CD4-positive, alpha-beta T cell treated with Interleukin-21 for 1 hour (primary cell): ENCODE data around the gene SP140.
"Not testable (repeated sequence)": the region's sequence is repeated elsewhere in the genome, so short reads cannot be mapped to it uniquely, and the experiment has no call there.

Experiments used
- DNase-seq: peaks from one replicate; pipeline ENCODE4 v3.0.0-alpha.2; 2020

SP140 gene

DNA sequence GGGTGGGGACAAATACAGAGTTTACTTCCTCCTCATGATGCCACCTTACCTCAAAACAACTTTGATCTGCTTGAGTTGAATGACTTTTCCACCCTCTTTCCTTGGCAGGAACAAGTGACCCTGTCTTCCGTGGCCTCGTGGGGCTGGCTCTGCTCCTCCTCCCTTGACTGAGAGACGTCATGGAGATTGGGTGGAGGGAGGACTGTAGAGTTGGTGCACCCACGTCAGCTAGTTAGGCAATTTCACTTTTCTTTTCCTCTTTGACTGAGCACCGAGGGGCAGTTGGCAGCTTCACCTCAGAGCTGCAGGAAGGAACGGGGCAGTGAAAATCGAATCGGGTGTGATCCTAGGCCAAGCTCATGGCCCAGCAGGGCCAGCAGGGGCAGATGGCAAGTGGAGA is at the start of gene SP140:
SP140 (plus strand) TSS at position 251 of the 400 bp plus-strand sequence; CDS start at position 360, 109 bp downstream.
- peak; percentile 92 for DNase-seq

DNA sequence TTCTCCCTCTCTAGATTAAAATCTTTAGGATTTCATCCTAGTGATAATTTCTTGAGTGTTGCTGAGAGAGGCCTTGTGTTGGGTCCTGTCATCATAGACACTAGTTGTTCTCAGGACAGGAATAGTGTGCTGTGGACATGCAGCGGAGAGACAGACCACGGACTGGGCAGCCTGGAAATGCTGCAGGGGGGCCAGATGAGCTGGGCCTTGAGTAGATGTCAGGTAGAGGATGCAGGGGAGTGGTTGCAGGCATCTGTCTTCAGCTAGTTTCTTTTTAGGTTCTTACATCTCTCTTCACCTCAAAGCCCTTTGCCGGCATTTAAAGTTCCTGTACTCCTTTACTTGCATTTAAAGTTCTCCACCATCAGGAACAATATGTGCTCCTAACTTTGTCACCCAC is 48.5 kb upstream of the SP140 start:
- no peak for DNase-seq

DNA sequence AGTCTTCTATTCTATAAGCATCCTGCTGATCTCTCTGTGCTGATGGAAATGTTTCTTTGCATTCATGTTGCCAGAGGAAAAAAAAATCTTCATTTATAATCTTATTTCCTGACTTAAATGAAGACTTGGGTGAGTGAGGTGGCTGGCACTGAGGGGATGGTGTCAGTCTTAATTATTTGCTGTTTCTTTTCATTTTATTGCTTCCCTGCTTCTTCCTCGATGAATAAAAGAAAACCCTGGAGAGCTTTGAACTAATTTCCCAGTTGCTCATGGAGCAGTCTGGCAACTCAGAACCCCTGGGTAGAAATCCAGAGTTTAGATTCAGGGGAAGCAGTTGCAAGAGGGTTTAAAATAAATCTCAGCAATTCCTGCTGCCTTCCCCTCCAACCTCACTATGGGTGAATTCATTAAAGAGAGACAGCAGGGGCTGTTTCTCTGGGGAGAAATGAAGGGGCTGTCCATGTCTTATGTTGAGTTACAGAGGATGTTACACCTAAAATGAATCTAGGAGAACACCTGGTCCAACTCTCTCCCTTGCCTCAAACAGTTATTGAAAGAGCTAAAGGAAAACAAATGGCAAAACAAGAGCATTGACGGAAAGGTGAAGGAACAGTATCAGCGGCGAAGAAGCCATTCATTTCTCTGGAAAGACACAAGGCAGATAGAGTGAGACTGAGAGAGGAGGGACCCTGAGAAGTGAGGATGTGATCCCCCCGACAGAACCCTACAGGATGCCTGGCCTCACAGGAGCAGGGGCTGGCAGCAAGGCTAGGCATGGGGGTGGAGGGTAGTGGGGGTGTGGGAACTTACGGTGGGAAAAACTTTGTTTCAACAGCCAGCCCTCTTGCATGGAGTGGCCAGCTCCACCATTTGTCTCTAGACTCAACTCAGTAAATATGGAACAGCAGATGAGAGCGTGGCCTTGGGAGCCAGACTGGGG is 46.7 kb upstream of the SP140 start:
- no peak for DNase-seq

DNA sequence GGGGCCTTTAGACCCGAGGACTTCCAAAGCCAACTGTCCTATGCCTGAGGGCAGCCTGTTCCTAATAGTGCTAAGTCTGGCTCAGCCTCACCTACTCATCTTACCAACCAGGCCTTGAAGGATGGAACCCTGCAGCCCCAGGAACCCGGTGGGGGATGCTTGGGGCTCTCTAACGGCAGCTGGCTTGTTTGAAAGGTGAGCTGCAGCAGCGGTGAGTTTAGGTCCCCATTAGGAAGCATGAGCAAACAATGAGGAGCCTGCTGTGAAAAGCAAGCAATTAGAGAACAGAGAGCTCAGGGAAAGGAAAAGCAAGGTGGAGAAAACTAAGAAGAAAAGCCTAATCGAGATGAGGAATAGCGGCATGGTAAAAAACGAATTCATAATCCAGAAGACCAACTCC is 45.6 kb upstream of the SP140 start:
- DNase-seq = no peak

DNA sequence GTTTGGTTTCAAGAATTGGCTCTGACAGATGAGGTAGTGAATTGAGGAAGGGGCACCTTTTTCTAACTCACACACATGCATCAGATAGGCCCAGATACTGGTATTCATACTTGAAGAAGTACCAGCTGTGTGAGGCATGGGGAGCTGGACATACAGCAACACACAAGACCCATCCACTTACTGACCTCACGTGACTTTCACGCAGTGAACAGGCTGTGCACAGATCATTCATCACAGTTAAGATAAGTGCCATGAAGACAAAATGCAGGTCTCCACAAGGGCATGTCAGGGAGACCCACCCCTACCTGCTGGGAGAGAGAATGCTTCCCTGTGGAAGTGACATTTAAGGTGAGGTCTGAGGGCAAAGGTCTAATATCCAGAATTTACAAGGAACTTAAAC is 44.3 kb upstream of the SP140 start:
- no peak for DNase-seq

DNA sequence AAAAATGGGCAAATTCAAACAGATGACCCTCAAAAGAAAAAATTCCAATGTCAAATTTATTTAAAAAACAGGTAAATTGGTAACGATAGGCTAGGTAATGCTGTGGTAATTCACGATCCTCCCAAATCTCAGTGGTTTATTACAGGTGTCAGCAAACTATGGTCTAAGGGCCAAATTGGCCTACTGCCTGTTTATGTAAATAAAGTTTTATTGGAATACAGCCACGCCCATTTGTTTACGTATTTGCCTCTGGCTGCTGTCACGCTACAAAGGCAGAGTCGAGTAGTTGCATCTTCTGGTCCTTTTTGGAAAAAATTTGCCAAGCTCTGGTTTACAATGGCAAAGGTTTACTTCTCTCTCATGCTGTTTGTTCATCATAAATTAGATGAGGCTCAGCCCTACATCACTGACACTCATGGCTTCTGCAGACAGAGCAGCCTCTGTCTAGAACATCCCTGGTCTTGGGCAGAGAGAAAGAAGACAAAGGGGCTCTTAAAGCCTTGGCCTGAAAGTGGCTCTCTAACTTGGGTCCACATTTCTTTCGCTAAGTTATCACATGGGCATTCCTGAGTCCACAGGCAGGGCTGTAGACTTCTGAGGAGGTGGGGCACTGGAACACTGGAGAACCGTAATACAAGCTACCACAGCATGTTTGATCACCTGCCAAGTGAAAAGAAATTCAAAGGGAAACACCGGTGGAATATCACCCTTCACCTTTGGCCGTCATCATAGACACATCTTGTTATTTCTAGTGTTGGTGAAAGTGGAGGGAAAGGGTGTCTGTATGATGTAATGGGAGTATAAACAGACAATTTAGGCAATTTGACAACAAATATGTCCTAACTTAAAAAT is 40.6 kb upstream of the SP140 start:
- DNase-seq = no peak

DNA sequence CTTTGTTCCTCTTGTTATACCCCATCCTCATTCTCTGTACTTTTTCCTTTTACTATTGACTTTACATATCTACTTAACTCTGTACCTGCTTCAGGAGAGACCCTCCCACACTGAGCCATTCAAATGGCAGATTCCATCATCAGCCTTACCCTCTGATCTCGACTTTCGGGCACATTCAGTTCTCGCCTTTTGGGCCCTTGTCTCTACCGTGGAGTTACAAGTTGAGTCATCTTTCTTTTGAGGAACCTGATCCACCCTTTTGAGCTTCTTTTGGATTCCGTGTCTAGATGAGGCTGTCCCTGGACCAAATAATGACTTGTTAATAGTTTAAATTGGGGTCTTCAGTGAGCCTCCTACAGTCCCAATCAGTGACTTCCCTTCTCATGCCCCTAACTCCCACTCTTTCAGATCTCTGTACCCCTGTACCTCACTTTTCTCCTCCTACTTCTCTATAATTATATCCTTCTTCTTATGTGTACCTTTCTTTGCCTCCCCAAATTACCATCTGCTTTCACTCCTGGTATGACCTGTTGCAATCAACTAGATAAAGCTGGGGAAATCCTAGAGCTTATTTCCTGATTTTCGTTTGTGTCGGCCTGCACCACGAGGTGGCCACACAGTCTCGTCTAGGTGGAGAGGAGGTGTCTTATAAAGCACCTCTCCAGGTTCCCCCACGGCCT is 23.0 kb upstream of the SP140 start:
- DNase-seq = peak; percentile 50

DNA sequence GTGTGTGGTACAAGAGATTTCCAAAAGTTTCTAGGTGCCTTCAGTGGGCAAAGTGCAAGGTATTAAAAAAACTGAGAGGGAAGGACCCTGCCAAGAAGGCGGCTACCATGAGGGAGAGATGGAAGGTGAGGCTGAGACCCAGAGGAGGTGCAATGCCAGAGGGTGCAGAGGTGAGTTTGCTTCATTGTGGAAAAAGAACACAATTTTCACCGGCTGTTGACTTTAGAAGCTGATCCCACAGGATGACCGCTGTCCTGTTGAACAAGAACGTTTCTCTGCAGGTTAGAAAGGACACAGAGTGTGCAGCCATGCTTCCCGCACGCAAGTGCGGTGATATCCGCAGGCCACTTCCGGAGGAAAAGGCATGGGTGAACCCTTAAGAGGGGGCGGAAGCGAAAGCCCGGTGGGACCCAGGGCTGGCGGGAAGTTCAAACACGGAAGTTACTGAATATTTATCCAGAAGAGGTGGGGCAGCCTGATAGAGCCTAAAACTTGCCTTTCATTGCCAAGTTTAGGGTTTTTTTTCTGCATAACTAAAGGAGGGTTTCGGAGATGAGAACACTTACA is 22.3 kb upstream of the SP140 start:
- peak; percentile 40 for DNase-seq

DNA sequence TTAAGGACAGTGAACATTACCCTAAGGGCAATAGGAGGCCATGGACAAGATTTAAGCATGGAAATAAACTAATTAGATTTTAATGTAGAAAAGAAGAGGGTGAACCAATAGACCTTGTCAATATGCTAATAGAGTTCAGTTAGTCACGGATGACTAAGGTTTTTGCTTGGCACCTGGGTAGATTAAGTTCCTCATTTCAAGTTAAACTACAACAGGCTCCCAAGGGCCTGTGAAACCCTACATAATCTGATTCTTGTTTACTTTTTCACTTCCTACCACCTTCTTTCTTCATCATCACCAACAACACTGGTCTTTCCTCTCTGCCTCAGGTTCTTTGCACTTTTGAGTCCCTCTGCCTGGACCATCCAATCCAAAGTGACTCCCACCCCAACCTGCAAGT is 20.5 kb upstream of the SP140 start:
- DNase-seq = no peak

DNA sequence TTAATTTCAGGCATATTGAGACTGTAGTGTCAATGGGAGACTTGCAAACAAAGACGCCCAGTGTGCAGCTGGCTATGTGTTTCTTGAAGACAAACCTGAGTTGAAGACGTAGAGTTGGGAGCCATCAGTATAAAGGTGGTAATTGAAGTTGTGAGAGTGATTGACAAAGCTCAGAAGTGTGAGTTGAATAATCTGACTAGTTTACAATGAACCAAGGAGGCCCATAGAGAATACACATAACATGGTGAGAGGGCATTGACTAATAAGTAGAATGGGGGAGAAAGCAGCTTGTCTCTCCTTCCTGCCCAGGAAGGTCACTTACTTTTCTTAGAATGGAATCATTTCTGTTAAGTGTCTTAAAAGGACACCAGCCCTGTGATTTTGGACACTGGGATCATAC is 19.8 kb upstream of the SP140 start:
- DNase-seq = no peak

DNA sequence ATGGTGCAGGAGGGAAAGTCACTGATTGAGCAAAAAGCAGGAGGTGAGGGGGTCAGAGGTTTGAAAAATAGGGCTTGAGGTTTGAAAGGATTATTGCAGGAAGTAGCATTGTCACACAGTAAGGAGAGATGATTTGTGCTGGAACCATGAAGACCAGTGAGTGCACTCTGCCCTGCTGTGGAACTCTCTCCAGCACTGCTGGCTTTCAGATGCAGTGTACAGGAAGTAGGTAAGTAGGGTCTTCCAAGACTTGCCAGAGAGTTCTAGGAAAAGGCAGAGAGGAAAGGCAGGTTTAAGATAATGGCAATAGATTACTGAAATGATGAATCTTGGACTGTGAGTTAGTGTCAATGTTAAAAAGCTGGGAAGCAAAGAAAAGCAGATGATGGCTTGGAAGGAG is 17.0 kb upstream of the SP140 start:
- DNase-seq = no peak

DNA sequence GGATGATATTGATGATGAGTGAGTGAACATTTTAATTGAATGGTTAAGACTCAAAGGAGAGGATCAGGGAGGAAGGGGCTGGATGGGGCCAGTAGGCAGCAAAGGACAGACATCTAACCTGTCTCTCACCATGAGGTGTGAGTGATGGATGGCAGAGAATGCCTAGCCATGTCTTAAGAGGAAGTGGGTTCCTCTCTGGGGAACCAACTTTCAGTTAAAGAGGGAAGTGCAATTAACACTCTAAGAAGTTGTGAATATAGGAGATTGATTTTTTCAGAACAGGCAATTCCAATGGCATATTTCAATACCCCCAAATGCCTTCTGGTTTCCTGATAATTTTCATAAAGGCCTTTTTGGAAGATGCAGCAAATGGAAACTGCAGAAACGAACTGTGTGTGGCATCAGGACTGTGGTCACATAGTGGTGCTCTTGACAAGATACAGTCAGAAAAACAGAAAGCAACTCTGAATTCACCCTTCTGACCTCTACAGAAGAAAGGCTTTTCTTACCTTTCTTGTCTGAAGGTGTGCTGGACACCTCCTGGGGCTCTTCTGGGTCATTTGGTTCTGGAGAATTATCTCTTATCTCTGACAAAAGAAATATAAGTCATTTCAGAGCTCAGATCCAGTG is 16.0 kb upstream of the SP140 start:
- DNase-seq = no peak

DNA sequence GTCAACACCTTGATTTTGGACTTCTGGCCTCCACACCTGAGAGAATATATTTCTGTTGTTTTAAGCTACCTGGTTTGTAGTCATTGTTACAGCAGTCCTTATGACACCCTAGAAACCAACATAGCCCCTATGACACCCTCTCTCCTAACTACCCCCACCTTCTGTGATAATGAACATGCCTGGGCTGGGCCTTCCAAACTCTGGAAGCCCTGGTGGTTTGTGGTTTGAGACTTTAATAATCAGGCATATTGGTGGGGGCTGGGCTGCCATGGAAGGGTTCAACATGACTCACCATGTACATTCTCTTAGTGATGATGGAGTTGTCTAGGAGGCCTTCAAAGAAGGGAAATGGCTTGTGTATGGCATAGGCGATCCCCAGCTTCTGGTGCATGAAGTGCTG is 9.0 kb upstream of the SP140 start:
- DNase-seq = no peak

DNA sequence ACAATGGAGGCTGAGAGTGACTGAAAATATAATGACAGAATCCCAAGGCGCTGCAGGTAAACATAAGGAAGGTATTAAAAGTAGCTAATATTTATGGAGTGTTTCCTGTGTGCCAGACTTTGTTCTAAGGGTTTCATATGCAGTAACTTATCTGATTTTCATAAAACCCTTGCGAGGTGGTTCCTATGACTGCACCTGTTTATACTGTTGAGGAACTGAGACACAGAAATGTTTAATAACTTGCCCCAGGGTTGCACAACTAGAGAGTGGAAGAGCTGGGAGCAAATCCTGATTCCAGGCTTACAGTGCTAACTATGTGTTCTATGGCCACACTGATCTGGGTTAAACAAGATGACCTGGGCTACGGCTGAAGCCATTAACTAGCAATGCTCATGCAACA is 8.1 kb upstream of the SP140 start:
- no peak for DNase-seq

DNA sequence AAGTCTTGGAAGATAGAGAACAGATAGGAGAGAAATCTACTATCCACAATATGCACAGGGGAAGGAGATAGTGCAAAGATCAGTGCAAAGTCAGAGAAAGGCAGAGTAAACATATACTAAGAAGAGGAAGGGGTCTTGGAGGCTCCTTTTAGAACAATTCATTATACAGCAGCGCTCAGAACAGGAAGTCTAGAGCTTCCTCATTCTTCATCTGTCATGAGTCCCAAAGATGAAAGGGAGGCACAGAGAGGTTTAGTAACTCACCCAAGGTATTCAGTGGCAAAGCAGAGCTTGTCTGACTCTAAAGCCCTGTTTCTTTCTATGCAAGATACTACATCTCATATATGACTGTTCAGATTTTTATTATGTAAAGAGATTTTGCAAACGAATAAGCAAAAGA is 7.1 kb upstream of the SP140 start:
- DNase-seq = peak; percentile 44

DNA sequence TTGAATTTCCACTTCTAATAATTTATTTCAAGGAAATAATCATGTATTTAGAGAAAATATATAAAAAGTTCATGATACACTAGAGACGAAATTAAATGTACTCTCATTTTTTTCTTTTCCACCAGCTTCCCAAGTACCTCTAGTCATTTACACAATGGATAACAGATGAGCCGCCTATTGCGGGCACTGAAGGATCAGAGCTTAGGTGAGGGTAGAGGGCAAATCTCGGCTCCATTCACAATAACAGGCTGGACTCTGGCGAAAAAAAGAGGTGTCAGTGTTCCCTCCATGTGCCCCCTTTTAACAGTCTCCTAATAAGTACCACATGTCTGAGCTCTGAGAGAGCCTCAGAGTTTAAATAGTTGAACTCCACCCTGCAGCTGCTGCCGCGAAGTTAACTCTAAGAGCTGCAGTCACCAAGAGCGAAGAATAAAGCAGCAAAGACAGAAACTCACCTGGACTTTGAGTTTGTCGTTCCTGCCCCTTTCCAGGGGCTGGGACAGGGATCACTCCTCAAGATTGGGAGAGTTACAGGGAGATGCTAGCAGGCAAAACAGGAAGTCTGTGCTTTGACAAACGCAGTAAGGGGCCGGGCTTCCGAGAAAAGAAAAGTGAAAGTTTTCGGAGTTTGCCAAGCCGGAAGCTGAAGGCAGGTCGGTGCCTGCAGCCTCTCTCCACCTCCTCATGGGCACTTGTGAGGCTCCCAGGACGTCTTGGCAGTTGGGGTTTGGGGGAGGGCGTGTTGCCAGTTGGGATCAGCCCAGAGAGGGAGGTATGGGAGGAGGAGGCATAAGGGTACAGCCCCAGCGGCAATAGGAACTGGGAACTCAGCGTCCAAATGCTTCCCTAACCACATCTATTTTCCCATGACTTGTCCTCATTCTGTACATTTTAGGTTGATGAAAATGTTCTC is 5.9 kb upstream of the SP140 start, which contains the start of gene SP110:
SP110 (minus strand) TSS at position 566 of the 913 bp plus-strand sequence. CDS start 3,057 bp downstream, outside the sequence.
- DNase-seq = peak; percentile 83

DNA sequence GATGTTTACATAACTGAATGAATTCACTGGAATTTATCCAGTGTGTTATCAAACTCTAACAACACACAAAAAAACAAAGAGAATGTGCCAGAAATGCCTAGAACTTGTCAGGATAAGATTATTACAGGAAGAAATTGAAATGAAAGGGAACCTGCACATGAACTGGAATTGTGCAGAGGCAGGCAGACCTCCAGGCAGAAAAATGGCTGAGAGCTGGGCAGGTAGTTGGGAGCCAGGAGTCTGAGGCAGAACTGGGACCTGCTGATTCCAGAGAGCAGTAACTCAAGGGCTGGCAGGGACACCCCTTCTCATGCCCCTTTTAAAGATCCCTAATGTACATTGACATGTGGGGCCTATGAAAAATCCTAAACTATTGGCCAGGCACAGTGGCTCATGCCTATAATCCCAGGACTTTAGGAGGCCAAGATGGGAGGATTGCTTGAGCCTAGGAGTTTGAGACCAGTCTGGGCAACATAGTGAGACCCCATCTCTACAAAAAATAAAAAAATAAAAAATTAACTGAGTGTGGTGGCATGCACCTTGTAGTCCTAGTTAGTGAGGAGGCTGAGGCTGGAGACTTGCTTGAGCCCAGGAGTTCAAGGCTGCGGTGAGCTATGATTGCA is 5.1 kb upstream of the SP140 start:
- no peak for DNase-seq

DNA sequence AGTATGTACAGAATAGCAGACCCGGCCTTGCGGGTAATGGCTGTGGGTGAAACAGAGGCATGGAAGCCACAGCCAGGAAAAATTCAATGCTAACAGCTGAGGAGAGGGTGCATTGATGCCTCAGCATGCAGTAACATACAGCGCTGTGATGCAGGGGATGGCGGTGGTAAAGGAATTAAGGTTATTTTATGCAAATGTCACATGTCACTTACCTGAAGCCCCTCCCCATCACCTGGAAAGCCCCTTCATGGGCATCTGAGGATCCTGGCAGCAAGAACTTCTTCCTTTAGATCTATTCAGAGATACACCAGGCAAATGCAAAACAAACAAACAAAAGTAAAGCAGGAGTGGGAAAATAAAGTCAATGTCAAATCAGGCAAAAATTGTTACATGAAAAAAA is 4.0 kb upstream of the SP140 start:
- DNase-seq = no peak

DNA sequence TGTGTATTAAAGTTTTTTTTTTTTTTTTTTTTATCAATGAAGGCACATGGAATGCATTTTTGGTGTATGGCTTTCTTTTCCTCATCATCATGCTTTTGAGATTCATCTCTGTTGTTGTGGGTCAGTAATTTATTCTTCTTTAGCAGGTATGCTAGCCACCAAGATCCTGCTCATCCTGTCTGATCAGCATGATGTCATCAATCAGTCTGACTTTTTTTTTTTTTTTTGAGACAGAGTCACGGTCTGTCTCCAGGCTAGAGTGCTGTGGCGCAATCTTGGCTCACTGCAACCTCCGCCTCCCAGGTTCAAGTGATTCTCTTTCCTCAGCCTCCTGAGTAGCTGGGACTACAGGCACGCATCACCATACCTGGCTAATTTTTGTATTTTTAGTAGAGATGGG is 2.7 kb upstream of the SP140 start:
- not testable (repeated sequence) for DNase-seq

DNA sequence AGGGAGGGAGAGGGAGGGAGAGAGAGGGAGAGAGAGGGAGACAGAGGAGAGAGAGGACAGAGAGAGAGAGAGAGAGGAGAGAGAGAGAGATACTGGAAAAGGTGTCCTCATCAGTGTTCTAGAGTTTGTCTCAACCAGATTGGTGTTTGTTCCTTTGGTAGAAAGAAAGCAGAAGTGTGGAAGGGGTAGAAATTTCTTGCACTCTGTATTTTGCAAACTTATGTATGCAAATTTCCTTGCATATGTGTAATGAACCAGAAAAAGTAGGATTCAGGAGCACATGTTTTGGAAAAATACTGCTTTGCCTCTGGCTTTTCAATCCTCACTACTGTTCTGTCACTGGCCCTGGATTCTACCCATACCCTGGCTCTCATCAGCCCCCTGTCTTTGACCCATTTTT is 1.1 kb upstream of the SP140 start:
- DNase-seq = no peak

DNA sequence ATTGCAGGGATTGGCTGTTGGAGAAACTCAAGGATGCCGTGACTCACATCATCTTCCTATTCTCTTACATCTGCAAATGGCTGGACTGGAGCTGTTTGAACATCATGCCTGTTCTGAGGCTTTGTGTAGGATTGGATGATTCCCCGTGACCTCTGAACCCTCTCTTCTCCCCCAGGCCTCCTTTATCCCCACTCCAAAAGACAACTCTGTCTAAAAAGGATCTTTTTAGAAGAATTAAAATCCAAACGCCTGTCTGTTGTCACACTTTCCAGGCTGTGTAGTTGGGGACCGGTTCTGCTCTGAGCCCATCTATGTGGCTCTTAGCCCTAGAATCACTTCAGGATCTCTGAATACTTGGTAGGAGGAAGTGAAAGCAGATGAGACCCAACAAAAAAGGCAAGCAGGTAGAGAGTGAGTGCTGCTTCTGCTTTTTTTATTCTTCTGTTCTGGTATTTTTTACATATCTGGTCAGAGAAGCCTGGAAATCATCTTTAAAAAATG is 565 bp downstream of the SP140 start:
- peak; percentile 44 for DNase-seq
